ENCODE measurements around the gene C4orf50.

Gene C4orf50

DNA sequence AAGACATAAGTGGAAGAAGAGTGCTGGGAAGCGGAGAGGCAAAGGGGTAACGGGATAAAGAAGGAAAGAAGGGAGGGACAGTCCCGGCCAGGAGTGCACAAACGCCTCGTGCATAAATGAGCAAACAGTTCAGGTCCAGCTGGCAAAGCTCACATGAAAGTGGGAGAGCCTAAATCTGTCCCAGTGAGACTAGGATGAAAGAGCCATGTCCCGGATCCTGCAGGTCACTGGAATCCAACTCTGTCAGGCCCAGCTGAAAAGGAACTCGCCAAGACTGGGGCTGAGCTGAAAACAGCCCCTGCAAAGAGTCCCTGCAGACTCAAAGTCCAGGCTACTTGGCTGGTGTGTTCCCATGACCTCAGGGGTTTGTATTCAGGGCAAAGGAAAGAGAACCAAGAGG lies 87.4 kb downstream of the C4orf50 start:
- DNase-seq (ENCODE audit: low spot score), result no peak
- TF ChIP-seq, protein P1, sequence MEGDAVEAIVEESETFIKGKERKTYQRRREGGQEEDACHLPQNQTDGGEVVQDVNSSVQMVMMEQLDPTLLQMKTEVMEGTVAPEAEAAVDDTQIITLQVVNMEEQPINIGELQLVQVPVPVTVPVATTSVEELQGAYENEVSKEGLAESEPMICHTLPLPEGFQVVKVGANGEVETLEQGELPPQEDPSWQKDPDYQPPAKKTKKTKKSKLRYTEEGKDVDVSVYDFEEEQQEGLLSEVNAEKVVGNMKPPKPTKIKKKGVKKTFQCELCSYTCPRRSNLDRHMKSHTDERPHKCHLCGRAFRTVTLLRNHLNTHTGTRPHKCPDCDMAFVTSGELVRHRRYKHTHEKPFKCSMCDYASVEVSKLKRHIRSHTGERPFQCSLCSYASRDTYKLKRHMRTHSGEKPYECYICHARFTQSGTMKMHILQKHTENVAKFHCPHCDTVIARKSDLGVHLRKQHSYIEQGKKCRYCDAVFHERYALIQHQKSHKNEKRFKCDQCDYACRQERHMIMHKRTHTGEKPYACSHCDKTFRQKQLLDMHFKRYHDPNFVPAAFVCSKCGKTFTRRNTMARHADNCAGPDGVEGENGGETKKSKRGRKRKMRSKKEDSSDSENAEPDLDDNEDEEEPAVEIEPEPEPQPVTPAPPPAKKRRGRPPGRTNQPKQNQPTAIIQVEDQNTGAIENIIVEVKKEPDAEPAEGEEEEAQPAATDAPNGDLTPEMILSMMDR (IDR thresholded peaks at IDR 0.05; ENCODE audit: extremely low read depth, insufficient read depth, missing control alignments), result no peak
- in situ Hi-C loops (cut with MboI; ENCODE audit: low pct_unique_long_range_greater_than_20kb, low sequenced_read_pairs, unreplicated experiment), result no loop called here

DNA sequence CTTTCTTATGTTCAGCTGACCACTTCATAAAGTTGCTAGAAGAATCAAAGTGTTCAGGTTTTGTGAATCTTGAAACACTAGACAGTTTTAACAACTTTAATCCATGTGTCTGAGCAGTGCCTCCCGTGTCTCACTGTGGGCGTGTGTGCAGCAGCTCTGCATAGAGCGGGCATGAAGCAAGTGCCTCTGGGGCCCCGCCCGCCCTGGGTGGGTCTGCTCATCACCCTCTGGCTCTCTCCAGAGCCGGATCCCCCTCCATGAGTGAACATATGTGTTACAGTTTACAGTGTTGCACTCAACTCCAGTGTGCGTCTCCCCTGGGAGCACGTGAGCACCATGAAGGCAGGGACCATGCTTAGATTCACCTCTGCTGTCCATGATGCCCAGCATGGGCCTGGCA lies 87.8 kb downstream of the C4orf50 start:
- no peak for DNase-seq (ENCODE audit: low spot score)
- in situ Hi-C loops (cut with MboI; ENCODE audit: low pct_unique_long_range_greater_than_20kb, low sequenced_read_pairs, unreplicated experiment), result no loop called here
- TF ChIP-seq, protein P1 (IDR thresholded peaks at IDR 0.05; ENCODE audit: extremely low read depth, insufficient read depth, missing control alignments), result no peak

DNA sequence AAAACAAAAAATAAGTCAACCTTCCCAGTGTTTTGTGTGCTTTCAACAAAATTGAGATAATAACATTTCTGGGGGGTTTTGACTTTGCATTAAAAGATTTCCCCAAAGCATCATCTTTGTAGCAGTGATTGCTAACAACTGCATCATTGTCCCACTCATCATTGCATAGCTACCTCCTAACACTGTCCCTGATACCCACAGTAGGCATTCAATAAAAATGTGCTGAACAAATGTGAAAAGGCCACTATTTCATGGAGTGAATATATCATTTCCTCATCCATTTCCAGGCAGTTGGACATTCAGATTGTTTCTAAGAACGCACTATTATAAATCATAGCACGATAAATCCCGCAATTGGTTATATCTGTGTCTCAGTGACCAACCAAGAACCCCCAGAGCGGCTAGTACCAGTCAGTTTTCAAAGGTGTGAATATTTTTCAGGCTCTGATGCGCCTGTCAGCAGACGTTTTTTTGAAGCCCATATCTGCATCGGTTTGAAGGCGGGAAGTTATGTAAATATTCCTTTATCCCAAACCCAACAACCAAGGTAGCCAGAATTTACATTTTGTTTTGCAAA lies 89.3 kb downstream of the C4orf50 start:
- TF ChIP-seq, protein P1 (IDR thresholded peaks at IDR 0.05; ENCODE audit: extremely low read depth, insufficient read depth, missing control alignments), result no peak
- in situ Hi-C loops (cut with MboI; ENCODE audit: low pct_unique_long_range_greater_than_20kb, low sequenced_read_pairs, unreplicated experiment), result no loop called here
- DNase-seq (ENCODE audit: low spot score), result no peak

DNA sequence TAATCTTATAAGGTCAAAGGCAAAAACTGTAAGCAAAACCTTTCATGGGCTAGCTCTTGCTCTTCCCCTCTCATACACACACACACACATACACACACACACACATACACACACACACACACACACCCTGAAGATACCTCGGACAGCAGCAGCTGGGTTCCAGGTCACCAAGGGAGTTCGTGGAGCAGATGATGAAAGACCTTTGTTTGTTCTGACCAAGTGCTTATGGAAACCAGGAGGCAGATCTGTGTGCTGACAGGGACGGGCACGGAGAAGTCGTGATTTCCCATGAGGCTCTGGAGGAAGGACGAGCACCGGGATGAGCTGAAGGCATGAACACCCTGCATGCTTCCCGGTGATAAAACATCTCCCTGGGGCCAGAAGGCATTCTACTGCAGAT lies 90.0 kb downstream of the C4orf50 start:
- no peak for DNase-seq (ENCODE audit: low spot score)
- in situ Hi-C loops (cut with MboI; ENCODE audit: low pct_unique_long_range_greater_than_20kb, low sequenced_read_pairs, unreplicated experiment), result no loop called here
- TF ChIP-seq, protein P1 (IDR thresholded peaks at IDR 0.05; ENCODE audit: extremely low read depth, insufficient read depth, missing control alignments), result no peak

DNA sequence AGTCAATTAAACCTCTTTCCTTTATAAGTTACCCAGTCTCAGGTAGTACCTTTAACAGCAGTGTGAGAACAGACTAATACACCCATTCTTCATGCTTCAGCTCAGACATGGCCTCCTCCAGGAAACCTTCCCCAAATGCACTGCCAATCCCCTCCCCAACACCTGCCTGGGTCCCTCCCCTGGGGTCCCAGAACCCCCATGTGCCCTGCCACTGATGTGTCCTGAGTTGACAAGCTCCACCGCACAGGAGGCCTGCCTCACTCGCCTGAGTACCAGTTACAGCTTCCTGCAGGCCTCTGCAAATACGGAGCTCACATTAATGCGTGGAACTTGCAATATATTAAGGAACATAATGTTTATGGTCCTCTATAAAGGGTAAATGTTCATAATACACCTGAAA lies 90.5 kb downstream of the C4orf50 start:
- TF ChIP-seq, protein P1 (IDR thresholded peaks at IDR 0.05; ENCODE audit: extremely low read depth, insufficient read depth, missing control alignments), result no peak
- DNase-seq (ENCODE audit: low spot score), result no peak
- in situ Hi-C loops (cut with MboI; ENCODE audit: low pct_unique_long_range_greater_than_20kb, low sequenced_read_pairs, unreplicated experiment), result no loop called here

DNA sequence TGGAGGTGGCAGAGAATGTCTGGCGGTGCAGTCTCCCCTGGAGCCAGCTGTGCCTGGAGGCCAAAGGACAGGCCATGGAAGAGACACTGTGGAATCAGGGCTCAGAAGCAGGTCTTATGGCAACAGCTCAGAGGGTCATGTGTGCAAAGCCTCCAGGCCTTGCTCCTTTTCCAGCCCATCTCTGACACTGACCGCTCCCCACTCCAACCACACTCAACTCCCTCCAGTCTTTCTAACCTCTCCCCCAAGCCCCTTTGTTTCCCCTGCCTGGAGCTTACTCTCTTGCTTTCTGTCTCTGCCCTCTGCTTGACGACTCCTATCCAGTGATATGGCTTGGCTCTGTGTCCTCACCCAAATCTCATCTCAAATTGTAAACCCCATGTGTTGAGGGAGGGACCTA lies 91.1 kb downstream of the C4orf50 start:
- TF ChIP-seq, protein P1 (IDR thresholded peaks at IDR 0.05; ENCODE audit: extremely low read depth, insufficient read depth, missing control alignments), result no peak
- no peak for DNase-seq (ENCODE audit: low spot score)
- in situ Hi-C loops (cut with MboI; ENCODE audit: low pct_unique_long_range_greater_than_20kb, low sequenced_read_pairs, unreplicated experiment), result no loop called here

DNA sequence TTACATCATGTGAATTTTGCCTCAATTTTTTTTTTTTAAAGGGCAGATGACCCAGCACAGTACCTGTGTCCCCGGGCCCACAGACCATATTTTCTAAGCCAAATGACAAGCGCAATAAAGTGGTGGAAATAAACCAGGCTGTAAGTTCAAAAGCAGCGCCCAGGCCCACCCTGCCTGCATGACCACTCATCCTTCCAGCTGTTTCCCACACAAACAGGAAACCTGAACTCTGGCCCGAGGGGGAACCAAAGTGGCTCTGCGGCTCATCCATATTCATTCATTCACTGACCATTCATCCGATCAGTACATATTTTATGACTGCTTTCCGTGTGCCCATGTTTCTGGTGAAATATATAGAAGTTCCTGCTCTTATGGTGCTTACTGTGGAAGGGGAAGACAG lies 91.6 kb downstream of the C4orf50 start:
- TF ChIP-seq, protein P1 (IDR thresholded peaks at IDR 0.05; ENCODE audit: extremely low read depth, insufficient read depth, missing control alignments), result no peak
- in situ Hi-C loops (cut with MboI; ENCODE audit: low pct_unique_long_range_greater_than_20kb, low sequenced_read_pairs, unreplicated experiment), result no loop called here
- DNase-seq (ENCODE audit: low spot score), result no peak
